RPMI7951 (cell line): Measurements from ENCODE around the gene OTOR. TPM values are rescaled to one million over a fixed set of nuclear protein-coding genes. Genes with fewer than 3 reads are reported as not detected.

Experiments
- DNase-seq: peaks from one replicate; pipeline ENCODE4 v3.0.0-alpha.2; 2012; ENCODE audit warnings: low read depth
- total RNA-seq: library from RNA; depleted of rRNA; stranded (reverse); fragments of >200 nt; shearing (Covaris generic); gene quantifications from 2 replicates; pipeline ENCODE4 v1.2.3, GENCODE V29; 2014; rRNA removed

The OTOR gene
- total RNA-seq, 1 experiment from 2014 or later: not detected

- no peak for DNase-seq
Measured at GRCh38 chr20:16749573-16749972, 1.4 kb downstream of the OTOR start.

- no peak for DNase-seq
Measured at GRCh38 chr20:16752082-16752481, 3.9 kb downstream of the OTOR start.

GRCh38 chr20:16752901-16753300 lies 4.7 kb downstream of the OTOR start:
- no peak for DNase-seq

- no peak for DNase-seq
Measured at GRCh38 chr20:16758454-16759180, 10.5 kb downstream of the OTOR start.

- DNase-seq: peak; percentile 10
Measured at GRCh38 chr20:16759181-16759563, 11.0 kb downstream of the OTOR start.

GRCh38 chr20:16760431-16761304 lies 12.5 kb downstream of the OTOR start:
- no peak for DNase-seq

GRCh38 chr20:16761305-16761829 lies 13.2 kb downstream of the OTOR start:
- peak; percentile 67 for DNase-seq

GRCh38 chr20:16764560-16764959 lies 16.4 kb downstream of the OTOR start:
- no peak for DNase-seq

GRCh38 chr20:16771213-16771612 lies 23.1 kb downstream of the OTOR start:
- no peak for DNase-seq

- no peak for DNase-seq
Measured at GRCh38 chr20:16775961-16776360, 27.8 kb downstream of the OTOR start.

- no peak for DNase-seq
Measured at GRCh38 chr20:16777126-16777525, 29.0 kb downstream of the OTOR start.

GRCh38 chr20:16778159-16778558 lies 30.0 kb downstream of the OTOR start:
- DNase-seq: no peak

GRCh38 chr20:16781496-16781895 lies 33.3 kb downstream of the OTOR start:
- DNase-seq: no peak

- DNase-seq: no peak
Measured at GRCh38 chr20:16785226-16785625, 37.1 kb downstream of the OTOR start.

Other genes starting within 250 kb of the OTOR start
- gene KIF16B, start 174.9 kb upstream of the OTOR start, total RNA-seq: 9.4 and 10.6 TPM in 2 replicates
- gene SNRPB2, start 18.3 kb upstream of the OTOR start, total RNA-seq: 133 and 174 TPM in 2 replicates